SHP77 (cell line): Measurements from ENCODE around the gene RAB20.
"Not testable (repeated sequence)": the region's sequence is repeated elsewhere in the genome, so short reads cannot be mapped to it uniquely, and the experiment has no call there.

Experiments used
- DNase-seq, 2 experiments: peaks; one replicate each; lab custom pipeline; 2025; lab: John Stamatoyannopoulos, UW

Gene RAB20

DNA sequence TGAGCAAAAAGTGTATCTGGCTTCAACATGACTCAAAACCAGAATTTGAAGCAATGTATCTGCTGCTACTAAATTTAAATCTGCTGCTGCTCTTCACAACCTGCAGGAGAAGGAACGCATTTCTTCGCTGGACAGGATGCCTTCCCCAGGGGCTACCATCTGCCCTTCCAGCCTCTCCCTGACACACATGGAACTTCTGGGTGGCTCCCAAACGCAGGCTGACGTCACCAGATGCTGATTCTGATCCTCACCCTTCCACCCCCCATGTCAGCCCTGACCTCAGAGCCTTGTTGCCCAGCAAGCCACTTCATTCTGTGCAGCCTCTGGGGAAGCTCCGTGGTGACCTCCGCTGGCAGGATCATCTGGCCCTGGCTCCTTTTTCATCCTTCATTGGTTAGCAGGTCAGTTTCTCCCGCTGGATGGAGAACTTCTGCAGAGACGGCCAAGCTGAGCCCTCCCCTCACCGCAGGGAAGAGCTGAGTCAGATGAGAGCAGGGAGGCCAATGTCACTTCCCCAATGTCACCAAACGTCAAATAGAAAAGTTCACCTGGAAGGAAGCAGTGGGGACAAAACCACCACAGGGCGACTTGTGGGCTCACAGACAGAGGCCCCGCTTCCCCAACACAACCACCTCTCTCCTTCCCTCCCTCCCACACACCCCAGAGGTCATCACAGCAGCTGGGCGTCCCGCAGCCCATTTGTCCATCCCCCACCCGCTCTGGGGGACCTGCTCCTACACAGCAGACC lies 14.0 kb upstream of the RAB20 start:
- peak; percentile 42 to 60 for DNase-seq

DNA sequence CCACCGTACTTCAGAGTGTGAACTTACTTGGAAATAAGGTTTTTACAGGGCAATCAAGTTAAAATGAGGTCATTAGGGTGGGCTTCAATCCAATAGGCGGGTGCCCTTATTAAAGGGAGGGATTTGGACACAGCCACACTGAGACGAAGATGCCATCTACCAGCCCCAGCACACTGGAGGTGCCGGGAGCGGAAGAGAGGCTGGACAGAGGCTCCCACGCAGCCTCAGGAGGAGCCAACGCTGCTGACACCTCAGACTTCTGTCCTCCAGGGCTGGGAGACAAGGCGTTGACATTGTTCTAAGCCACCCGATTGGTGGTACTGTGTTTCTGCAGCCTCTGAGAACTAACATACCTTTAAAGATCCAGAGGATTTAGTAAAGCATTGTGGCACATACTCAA lies 12.6 kb upstream of the RAB20 start:
- DNase-seq = no peak

DNA sequence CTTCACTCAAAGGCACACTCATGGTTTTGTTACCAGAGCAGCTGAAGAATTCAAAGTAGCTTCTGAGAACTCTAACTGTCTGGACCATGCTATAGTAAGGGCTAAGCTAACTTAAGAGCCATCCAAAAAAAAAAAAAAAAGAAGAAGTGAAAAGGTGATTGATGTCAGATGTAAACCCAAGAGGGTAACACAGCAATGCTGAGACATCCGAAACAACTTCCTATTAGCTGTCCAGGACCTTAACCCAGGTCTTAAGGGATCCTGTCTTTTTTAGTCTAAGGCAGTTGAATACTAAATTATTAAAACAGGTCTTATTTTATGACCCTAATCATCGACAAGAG lies 11.2 kb upstream of the RAB20 start:
- DNase-seq = no peak

GRCh38 chr13:110571896-110572777 lies 10.6 kb upstream of the RAB20 start:
- no peak for DNase-seq

GRCh38 chr13:110570886-110571285 lies 9.4 kb upstream of the RAB20 start:
- DNase-seq = no peak

DNA sequence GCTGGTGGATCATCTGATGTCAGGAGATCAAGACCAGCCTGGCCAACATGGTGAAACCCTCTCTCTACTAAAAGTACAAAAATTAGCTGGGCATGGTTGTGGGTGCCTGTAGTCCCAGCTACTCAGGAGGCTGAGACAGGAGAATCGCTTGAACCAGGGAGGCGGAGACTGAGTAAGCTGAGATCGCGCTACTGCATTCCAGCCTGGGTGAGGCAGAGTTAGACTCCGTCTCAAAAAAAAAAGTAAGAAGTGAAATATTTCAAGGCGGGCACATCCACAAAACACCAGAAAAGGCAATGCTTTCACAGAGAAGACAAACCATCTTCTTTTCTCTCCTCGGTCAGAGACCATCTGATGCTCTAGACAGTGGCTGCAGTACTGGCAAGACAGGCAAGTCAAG lies 8.4 kb upstream of the RAB20 start:
- DNase-seq = not testable (repeated sequence)

DNA sequence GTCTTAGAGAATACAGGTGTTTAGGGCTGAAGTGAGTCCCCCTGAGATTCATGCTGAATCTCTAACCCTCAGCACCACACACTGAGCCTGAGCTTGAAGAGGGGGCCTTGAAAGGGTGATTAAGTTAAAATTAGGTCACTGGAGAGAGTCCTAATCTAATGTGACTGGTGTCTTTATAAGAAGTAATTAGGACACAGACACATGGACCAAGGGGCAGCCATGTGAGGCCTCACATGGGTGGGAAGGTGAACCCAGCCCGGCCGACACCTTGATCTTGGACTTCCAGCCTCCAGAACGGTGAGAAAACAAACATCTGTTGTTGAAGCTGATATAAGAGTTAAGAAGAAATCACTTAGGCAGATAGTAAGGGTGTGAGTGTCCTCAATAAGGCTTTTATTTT lies 7.1 kb upstream of the RAB20 start:
- no peak for DNase-seq

GRCh38 chr13:110566171-110566570 lies 4.6 kb upstream of the RAB20 start:
- no peak for DNase-seq

DNA sequence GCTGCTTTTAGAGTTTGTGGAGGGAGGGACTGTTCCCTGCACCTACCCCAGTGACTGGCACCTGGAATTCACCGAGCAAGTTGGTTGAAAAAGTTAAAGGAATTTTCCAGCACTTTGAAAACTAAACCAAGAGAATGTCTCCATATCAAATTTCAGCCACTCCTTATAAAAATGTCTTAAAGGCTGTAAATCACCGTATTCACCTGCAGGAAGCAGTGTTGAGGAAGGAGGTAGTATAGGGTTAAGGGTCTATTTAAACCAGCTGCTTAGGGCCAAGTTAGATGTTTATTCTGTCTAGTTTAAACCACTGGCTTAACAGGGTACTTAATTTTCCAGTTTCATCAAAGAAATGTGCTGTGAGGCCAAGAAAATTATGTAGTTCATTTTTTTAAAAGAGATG lies 3.8 kb upstream of the RAB20 start:
- DNase-seq = no peak

- no peak for DNase-seq
These were observed 3.0 kb upstream of the RAB20 start for GRCh38 chr13:110564472-110564985.

DNA sequence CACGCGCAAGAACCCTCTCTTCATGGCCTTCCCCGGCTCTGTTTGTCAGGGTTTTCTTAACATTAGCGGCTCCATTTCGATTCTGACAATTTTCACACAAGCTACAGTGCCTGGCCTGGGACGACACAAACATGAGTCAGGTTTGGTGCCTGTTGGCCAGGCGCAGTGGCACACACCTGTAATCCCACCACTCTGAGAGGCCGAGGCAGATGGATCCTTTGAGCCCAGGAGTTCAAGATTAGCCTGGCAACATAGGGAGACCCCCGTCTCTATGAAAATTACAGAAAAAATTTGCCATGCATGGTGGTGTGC lies 1.9 kb upstream of the RAB20 start:
- DNase-seq = no peak

DNA sequence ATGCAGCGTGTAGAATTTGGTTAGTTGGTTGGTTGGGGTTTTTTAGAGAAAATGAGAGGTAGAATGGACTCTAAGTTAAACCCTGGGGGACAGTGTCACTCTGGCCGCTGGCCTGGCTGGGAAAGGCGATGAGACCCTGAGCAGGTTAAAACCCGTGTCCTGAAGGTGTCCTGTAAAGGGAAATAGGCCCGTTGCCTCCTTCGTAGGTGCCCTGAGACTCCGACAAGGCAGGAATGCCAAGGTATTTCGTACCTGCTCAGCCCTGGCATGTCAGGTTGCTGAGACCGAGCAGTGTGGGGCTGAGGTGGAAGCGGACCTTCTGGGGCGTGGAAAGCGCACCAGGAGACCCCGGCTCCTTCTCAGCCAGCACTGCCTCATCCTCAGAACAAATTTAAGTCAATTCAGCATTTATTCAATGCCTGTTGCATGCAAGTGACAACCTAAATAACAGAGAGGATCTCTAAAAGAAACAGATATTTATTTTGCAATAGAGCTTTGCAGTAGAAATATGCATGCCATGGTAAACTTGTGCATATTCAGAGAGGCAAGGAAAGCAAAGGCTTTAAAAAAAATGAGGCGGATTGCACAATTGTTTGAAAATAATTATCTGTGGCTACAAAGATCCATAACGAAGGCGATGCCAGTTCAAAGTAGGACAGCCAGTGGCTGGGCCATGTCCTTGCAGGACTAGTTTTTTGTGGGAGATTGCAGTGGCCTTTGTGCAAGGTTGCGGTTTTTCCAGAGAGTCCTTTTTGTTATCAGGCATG lies 1.4 kb upstream of the RAB20 start:
- DNase-seq = no peak

DNA sequence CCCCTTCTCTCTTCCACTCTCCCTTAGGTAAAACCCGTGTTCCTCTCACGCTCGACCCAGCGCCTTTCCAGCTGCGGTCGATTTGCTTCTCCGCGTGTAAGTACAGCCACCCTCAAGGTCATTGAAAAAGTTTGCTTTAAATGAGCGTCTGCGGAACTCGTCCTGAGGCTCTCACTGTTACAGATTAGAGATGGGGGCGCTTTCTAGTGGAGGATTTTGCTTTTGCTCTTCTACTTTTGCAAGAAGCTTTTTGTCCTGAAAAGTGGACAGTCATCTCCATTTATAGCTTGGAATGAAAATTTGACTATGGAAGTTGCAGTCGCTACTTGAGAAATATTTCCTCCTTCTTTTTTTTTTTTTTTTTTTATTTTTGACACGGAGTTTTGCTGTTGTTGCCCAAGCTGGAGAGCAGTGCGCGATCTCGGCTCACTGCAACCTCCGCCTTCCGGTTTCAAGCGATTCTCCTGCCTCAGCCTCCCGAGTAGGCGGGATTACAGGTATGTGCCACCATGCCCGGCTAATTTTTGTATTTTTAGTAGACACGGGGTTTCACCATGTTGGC lies 595 bp upstream of the RAB20 start:
- DNase-seq = no peak

DNA sequence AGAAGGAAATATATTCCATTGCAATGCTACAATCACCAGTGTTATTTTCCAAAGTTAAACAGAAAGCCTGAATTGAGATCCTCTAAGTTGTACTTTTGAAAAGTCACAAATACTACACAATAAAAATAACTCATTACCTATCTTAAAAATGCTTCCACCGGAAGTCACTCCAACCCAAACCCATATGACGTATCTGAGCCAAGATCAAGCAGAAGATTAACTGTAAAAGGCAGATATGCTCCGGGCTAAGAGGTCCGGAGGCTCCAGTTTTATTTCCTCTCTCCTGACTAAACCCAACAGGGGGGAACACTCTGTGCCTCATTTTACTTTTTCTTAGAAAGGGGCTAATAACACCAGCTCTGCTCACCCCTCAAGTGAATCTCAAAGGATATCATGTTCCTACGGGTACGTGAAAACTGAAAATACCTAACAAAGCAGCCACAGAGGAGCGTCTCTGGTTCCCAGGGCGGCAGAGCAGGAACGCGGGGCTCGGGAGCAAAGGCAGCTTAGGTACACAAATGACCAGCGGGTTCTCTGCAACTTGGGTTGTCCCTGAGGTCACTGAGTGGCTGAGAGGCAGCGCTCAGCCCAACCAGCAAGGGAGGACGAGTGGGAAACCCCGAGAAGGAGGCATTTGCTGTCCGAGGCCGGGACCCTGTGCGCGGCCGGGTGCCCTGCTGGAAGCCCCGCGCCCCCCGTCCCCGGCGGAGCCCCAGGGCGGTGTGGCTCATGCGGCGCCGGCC lies 750 bp downstream of the RAB20 start:
- DNase-seq = peak; percentile 42 to 57

DNA sequence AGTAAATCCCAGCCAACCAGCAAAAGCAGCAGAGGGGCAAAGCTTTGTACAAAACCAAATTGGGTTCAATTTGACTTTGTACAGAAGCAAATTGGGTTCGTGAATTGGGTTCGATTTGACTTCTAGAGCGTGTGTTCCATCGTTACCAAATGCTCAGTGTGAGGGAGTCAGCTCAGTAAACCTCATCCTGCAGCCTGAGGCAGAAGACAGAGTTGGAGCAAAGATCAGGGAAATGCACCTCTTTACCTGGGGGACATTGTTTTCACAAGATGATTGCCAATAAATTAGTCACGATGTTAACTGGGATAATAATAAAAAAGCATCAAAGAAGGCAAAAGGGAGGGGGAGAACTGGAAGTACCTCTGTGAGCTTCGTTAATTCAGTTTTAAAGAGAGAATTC lies 1.5 kb downstream of the RAB20 start:
- DNase-seq = no peak

- no peak for DNase-seq
These were observed 2.0 kb downstream of the RAB20 start for GRCh38 chr13:110559429-110559943.

DNA sequence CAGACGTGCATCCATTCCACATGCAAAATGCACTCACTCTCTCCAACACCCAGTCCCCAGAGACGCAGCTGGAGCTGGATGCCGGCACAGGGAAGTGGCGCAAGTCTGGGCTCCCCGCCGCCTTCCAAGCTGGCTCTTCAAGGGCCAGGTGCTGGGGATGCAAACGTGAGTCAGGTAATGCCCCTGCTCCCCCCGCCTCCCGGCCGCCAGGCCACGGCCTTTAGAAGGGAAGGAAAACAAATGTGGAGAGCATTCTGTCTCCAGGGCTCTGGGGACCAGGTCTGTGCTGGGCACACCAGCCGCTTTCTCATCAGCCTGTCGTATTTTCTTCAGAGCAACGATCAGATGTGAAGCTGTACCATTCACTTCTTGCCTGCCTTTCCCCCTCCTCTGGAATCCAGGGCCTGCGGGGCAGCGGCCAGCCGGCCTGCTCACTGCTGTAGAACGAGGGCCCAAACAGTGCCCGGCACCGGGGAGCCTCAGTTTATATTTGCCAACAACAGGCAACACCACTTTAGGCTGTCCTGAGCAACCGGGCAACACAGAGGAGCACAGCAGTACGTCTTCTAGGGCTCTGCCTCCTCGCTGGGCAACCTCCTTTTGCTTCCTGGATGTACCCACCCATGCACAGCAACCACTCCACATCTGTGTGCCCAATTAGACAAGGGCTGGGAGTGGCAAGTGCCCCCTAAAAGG lies 3.8 kb downstream of the RAB20 start:
- no peak for DNase-seq

- no peak for DNase-seq
These were observed 4.4 kb downstream of the RAB20 start for GRCh38 chr13:110557082-110557481.

DNA sequence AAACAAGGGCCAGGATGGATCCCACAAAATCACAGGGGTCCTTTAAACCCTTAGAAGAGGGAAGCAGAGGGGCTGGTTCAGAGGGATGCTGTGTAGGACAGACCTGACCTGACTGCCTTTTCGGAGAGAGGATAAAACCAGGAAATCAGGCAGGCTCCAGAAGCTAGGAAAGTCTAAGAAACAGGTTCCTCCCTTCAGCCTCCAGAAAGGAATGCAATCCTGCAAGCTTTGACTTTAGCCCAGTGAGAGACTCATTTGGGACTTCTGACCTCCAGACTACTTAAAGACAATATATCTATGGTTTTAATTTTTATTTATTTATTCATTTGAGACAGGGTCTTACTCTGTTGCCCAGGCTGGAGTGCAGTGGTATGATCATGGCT lies 5.3 kb downstream of the RAB20 start:
- DNase-seq = no peak

DNA sequence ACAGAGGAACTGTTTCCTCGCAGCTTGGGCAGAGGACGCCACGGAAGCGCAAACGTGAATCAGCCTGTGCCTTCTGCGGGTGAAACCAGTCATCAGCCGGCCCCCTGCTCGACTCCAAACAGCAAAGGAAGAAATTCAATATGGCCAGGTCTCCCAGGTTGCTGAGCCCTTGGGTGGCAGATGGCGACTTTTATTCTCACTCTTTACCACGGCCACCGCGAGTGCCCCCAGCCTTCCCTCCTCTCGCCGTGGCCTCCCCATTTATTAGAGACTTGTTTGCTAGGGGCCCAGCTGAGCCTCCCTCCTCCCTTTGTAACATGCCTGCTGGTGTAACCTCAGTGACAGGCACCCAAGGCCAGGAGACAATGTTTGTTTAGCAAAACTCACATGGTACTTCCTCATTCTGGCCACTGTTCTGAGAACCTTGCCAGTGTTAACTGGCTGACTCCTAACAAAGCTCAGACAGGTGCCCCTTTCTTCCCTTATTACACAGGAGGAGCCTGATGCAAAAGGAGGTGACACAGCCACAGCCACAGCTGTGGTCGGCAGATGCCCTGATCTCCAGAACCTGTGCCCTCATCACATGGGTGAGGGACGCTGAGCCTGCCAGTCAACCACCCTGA lies 5.8 kb downstream of the RAB20 start:
- DNase-seq = peak in 1 of 2 experiments; percentile 19
